Measurements from ENCODE around the gene FTSJ1. TPM values are rescaled to one million over a fixed set of nuclear protein-coding genes. Genes with fewer than 3 reads are reported as not detected.

Gene FTSJ1
- total RNA-seq, 1 experiment from 2014 or later: 53.9 TPM

GRCh38 chrX:48531358-48531959, 55.5 kb downstream of the FTSJ1 start (continued):
- no peak for TF ChIP-seq FOXP4 (CRISPR knock-in tag; IDR thresholded peaks at IDR 0.05)
- TF ChIP-seq ZNF121 (CRISPR knock-in tag; IDR thresholded peaks at IDR 0.05): no peak
- no peak for TF ChIP-seq CTCF (IDR thresholded peaks at IDR 0.05)
- TF ChIP-seq ZNF425 (CRISPR knock-in tag; conservative IDR thresholded peaks at IDR 0.05): no peak

- no peak for DNase-seq (ENCODE audit: low spot score)
- Mint-ChIP-seq H3K4me3 (no peak overlapping the region), H3K4me1 (no peaks in the 10 kb centered on the region), H3K27me3 (ENCODE audit: low read depth) (no peaks in the 10 kb centered on the region), H3K9me3 (no peaks in the 10 kb centered on the region), H3K36me3 (peaks cover 21% of the 10 kb centered on the region), H3K27ac (no peak overlapping the region; the same call in 1 of the 2 replicates)
- CTCF ChIA-PET: no interaction called here
- TF ChIP-seq USF2 (CRISPR knock-in tag; IDR thresholded peaks at IDR 0.05): no peak
- no peak for TF ChIP-seq JAZF1 (CRISPR knock-in tag; IDR thresholded peaks at IDR 0.05)
- no peak for TF ChIP-seq ZNF416 (CRISPR knock-in tag; IDR thresholded peaks at IDR 0.05)
- TF ChIP-seq CTCF (IDR thresholded peaks at IDR 0.05): no peak
- no peak for TF ChIP-seq ATF1 (CRISPR knock-in tag; IDR thresholded peaks at IDR 0.05)
- no peak for TF ChIP-seq FOXP4 (CRISPR knock-in tag; IDR thresholded peaks at IDR 0.05)
- TF ChIP-seq SOX15 (CRISPR knock-in tag; IDR thresholded peaks at IDR 0.05): no peak
- TF ChIP-seq NR1H2 (CRISPR knock-in tag; IDR thresholded peaks at IDR 0.05): no peak
- no peak for TF ChIP-seq GABPB1 (CRISPR knock-in tag; IDR thresholded peaks at IDR 0.05)
- no peak for TF ChIP-seq NR3C1 (CRISPR knock-in tag; conservative IDR thresholded peaks at IDR 0.05; ENCODE audit: low read depth)
- no peak for TF ChIP-seq TEAD1 (CRISPR knock-in tag; IDR thresholded peaks at IDR 0.05)
- POLR2A ChIA-PET: no interaction called here
- no peak for ATAC-seq
Observed at GRCh38 chrX:48532161-48532560, 56.2 kb downstream of the FTSJ1 start.

Data from WTC11 (cell line).